ENCODE measurements around the gene NCDN.

DNA sequence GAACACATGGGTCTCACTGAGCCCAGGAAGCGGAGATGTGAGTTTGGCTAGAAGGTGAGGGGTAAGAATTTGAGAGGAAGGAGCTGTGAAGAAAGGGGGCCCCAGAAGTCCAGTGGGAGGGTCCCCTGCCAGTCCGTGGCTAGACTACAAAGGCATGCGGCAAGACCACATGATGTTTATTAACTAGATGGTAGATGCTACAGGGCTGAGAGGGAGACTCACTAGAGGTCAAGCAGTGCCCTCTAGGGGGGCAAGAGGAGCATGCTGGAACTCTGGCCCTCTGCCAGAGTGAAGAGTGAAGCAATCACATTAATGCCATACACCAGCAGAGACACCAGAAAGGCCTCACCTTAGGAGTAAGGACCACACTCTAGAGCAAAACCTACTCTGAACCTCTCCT lies 12.6 kb upstream of the NCDN start:
- TF ChIP-seq CTCF (IDR thresholded peaks at IDR 0.05; ENCODE audit: poor library complexity) (peak; percentile 47), EZH2 (IDR thresholded peaks at IDR 0.05; ENCODE audit: borderline replicate concordance) (no peak), EZH2phosphoT487 (IDR thresholded peaks at IDR 0.05; ENCODE audit: low read depth, severe bottlenecking, unreplicated experiment) (no peak)
